HepG2 (cell line): Measurements from ENCODE around the gene GLDC. TPM values are rescaled to one million over a fixed set of nuclear protein-coding genes. Genes with fewer than 3 reads are reported as not detected.

ENCODE experiments used
- ATRX ChIP-seq: sonication (generic); formaldehyde crosslinking; IDR thresholded peaks from 2 replicates; pipeline ENCODE4 v1.4.0; 2020; ENCODE audit warnings: missing genetic modification reagents, borderline replicate concordance
- CHCHD3 ChIP-seq: sonication (generic); formaldehyde crosslinking; IDR thresholded peaks from 2 replicates; pipeline ENCODE4 v1.8.0; 2022; ENCODE audit warnings: mild to moderate bottlenecking, missing genetic modification reagents, moderate library complexity
- CHD4 ChIP-seq: fragments of 200-600 bp; sonication (generic); IDR thresholded peaks from 2 replicates; pipeline ENCODE4 v1.7.0; 2017; ENCODE audit warnings: mild to moderate bottlenecking, low read length, borderline replicate concordance
- GATAD1 ChIP-seq: IDR thresholded peaks from 2 replicates; pipeline ENCODE4 v1.6.1; 2016; ENCODE audit warnings: missing genetic modification reagents, missing compliant biosample characterization
- JUND ChIP-seq: sonication (generic); formaldehyde crosslinking; IDR thresholded peaks from 2 replicates; pipeline ENCODE4 v1.8.0; 2022; ENCODE audit warnings: mild to moderate bottlenecking, missing genetic modification reagents
- MEIS2 ChIP-seq: sonication (generic); formaldehyde crosslinking; IDR thresholded peaks from 2 replicates; pipeline ENCODE4 v1.9.0; 2021; ENCODE audit warnings: mild to moderate bottlenecking, missing genetic modification reagents
- MNT ChIP-seq: fragments of 450-650 bp; IDR thresholded peaks from 2 replicates; pipeline ENCODE4 v1.6.1; 2016
- MYPOP ChIP-seq: sonication (generic); formaldehyde crosslinking; IDR thresholded peaks from 2 replicates; pipeline ENCODE4 v1.8.1; 2023; ENCODE audit warnings: mild to moderate bottlenecking, moderate library complexity, missing genetic modification reagents
- NFKBIZ ChIP-seq: IDR thresholded peaks from 2 replicates; pipeline ENCODE4 v1.6.1; 2018; ENCODE audit warnings: missing genetic modification reagents, missing compliant biosample characterization
- PHF20 ChIP-seq: sonication (generic); formaldehyde crosslinking; IDR thresholded peaks from 2 replicates; pipeline ENCODE4 v1.5.0; 2020; ENCODE audit warnings: mild to moderate bottlenecking, missing genetic modification reagents
- PITX1 ChIP-seq: sonication (generic); formaldehyde crosslinking; IDR thresholded peaks from 2 replicates; pipeline ENCODE4 v1.5.1; 2020; ENCODE audit warnings: mild to moderate bottlenecking, missing genetic modification reagents
- POLR2AphosphoS2 ChIP-seq: IDR thresholded peaks from 2 replicates; pipeline ENCODE4 v1.6.1; 2011; ENCODE audit warnings: low read depth, low read length, improper control_type of control experiment
- RARG ChIP-seq: sonication (generic); formaldehyde crosslinking; IDR thresholded peaks from 2 replicates; pipeline ENCODE4 v1.4.0; 2020; ENCODE audit warnings: low read depth, mild to moderate bottlenecking, missing genetic modification reagents
- SNAPC2 ChIP-seq: sonication (generic); formaldehyde crosslinking; IDR thresholded peaks from 2 replicates; pipeline ENCODE4 v1.8.1; 2022; ENCODE audit warnings: mild to moderate bottlenecking, missing genetic modification reagents
- TBX3 ChIP-seq: fragments of 450-650 bp; IDR thresholded peaks from 2 replicates; pipeline ENCODE4 v1.6.1; 2017; ENCODE audit warnings: antibody characterized with exemption, mild to moderate bottlenecking, inconsistent platforms, borderline replicate concordance
- TOPORS ChIP-seq: sonication (generic); formaldehyde crosslinking; IDR thresholded peaks from 2 replicates; pipeline ENCODE4 v1.8.0; 2023; ENCODE audit warnings: mild to moderate bottlenecking, missing genetic modification reagents
- ZFP91 ChIP-seq: sonication (generic); formaldehyde crosslinking; IDR thresholded peaks from 2 replicates; pipeline ENCODE4 v1.9.0; 2022; ENCODE audit warnings: missing genetic modification reagents, mild to moderate bottlenecking, borderline replicate concordance
- ZFY ChIP-seq: sonication (generic); formaldehyde crosslinking; IDR thresholded peaks from 2 replicates; pipeline ENCODE4 v1.4.0; 2020; ENCODE audit warnings: missing genetic modification reagents
- ZNF296 ChIP-seq: sonication (generic); formaldehyde crosslinking; conservative IDR thresholded peaks from 2 replicates; pipeline ENCODE4 v1.5.0; 2020; ENCODE audit warnings: mild to moderate bottlenecking, missing genetic modification reagents
- ZNF367 ChIP-seq: sonication (generic); formaldehyde crosslinking; IDR thresholded peaks from 2 replicates; pipeline ENCODE4 v1.4.0; 2020; ENCODE audit warnings: missing genetic modification reagents, borderline replicate concordance
- ZNF441 ChIP-seq: sonication (generic); formaldehyde crosslinking; IDR thresholded peaks from 2 replicates; pipeline ENCODE4 v1.7.0; 2021; ENCODE audit warnings: missing genetic modification reagents, borderline replicate concordance
- ZNF496 ChIP-seq: sonication (generic); formaldehyde crosslinking; IDR thresholded peaks from 2 replicates; pipeline ENCODE4 v1.8.1; 2023; ENCODE audit warnings: mild to moderate bottlenecking, moderate library complexity, missing genetic modification reagents; ENCODE audit not compliant: insufficient replicate concordance
- ZNF543 ChIP-seq: sonication (generic); formaldehyde crosslinking; IDR thresholded peaks from 2 replicates; pipeline ENCODE4 v1.4.0; 2020; ENCODE audit warnings: mild to moderate bottlenecking, missing genetic modification reagents
- ZNF580 ChIP-seq: IDR thresholded peaks from 2 replicates; pipeline ENCODE4 v1.6.1; 2016; ENCODE audit warnings: low read depth, borderline replicate concordance
- ZNF773 ChIP-seq: sonication (generic); formaldehyde crosslinking; IDR thresholded peaks from 2 replicates; pipeline ENCODE4 v1.4.0; 2020; ENCODE audit warnings: missing genetic modification reagents, borderline replicate concordance
- ZNF788 ChIP-seq: sonication (generic); formaldehyde crosslinking; IDR thresholded peaks from 2 replicates; pipeline ENCODE4 v1.5.0; 2020; ENCODE audit warnings: mild to moderate bottlenecking, missing genetic modification reagents, borderline replicate concordance
- ZSCAN22 ChIP-seq: sonication (generic); formaldehyde crosslinking; IDR thresholded peaks from 2 replicates; pipeline ENCODE4 v1.4.0; 2020; ENCODE audit warnings: mild to moderate bottlenecking, missing genetic modification reagents
- ZSCAN31 ChIP-seq: sonication (generic); formaldehyde crosslinking; IDR thresholded peaks from 2 replicates; pipeline ENCODE4 v1.5.0; 2020; ENCODE audit warnings: low read depth, mild to moderate bottlenecking, missing genetic modification reagents
- polyA plus RNA-seq, 8 experiments: library from polyadenylated mRNA; depleted of rRNA in 3 of 8; stranded (reverse) in 7 of 8; unstranded in 1 of 8; fragments of >200 nt; fragmentation: Illumina TruSeq in 4 of 8; extraction: Trizol in 4 of 8; gene quantifications; 2 replicates each; pipeline versions ENCODE4 v1.2.1 to v1.2.3, GENCODE V29; 2011 to 2016; ENCODE audit warnings: low read depth in 4 of 8, missing spikeins in 1 of 8, mixed read lengths in 1 of 8; ENCODE audit not compliant: insufficient read depth in 1 of 8
- total RNA-seq, 5 experiments: library from RNA; depleted of rRNA; stranded (reverse); fragments of >200 nt; fragmentation: Illumina TruSeq; extraction: Trizol; gene quantifications; 2 replicates each; pipeline ENCODE4 v1.2.3, GENCODE V29; 2016; ENCODE audit warnings: low read depth in 1 of 5

GLDC gene
- total and polyA plus RNA-seq, 2 of the 13 experiments (the other 11 are each of a cell fraction or from before 2014, with no cell fraction given) = 59.3 to 115 TPM

- TF ChIP-seq PITX1 (CRISPR knock-in tag) (peak; percentile 97), ZNF441 (CRISPR knock-in tag) (0 out of 2 replicates have a peak, but pooled peaks have one; percentile 58), SNAPC2 (CRISPR knock-in tag) (peak; percentile 86; the same call in 1 of the 2 replicates), ZNF367 (no peak), ZNF296 (CRISPR knock-in tag) (no peak), ZNF543 (CRISPR knock-in tag) (0 out of 2 replicates have a peak, but pooled peaks have one; percentile 23), MYPOP (peak; percentile 57; the same call in 1 of the 2 replicates), ZFY (CRISPR knock-in tag) (no peak), CHCHD3 (CRISPR knock-in tag) (no peak), POLR2AphosphoS2 (no peak), ZNF496 (CRISPR knock-in tag) (no peak), ZNF788 (no peak), JUND (CRISPR knock-in tag) (peak; percentile 89), TOPORS (CRISPR knock-in tag) (0 out of 2 replicates have a peak, but pooled peaks have one; percentile 24), ATRX (CRISPR knock-in tag) (no peak), CHD4 (0 out of 2 replicates have a peak, but pooled peaks have one; percentile 68), ZNF580 (CRISPR knock-in tag) (peak; percentile 31; the same call in 1 of the 2 replicates), ZFP91 (CRISPR knock-in tag) (no peak), MNT (no peak), ZSCAN31 (CRISPR knock-in tag) (no peak), TBX3 (peak; percentile 100), GATAD1 (no peak), NFKBIZ (CRISPR knock-in tag) (peak; percentile 65; the same call in 1 of the 2 replicates), PHF20 (no peak), MEIS2 (CRISPR knock-in tag) (0 out of 2 replicates have a peak, but pooled peaks have one; percentile 36), ZSCAN22 (no peak), RARG (CRISPR knock-in tag) (no peak), ZNF773 (CRISPR knock-in tag) (no peak)
Observed at GRCh38 chr9:6590772-6591384, 54.7 kb downstream of the GLDC start (continued).
